NCI-H2171 (cell line): Measurements from ENCODE around the gene ACOT9.
"Not testable (repeated sequence)": the region's sequence is repeated elsewhere in the genome, so short reads cannot be mapped to it uniquely, and the experiment has no call there.

ENCODE experiments used
- DNase-seq: peaks from one replicate; lab custom pipeline; 2025; lab: John Stamatoyannopoulos, UW

ACOT9 gene

DNA sequence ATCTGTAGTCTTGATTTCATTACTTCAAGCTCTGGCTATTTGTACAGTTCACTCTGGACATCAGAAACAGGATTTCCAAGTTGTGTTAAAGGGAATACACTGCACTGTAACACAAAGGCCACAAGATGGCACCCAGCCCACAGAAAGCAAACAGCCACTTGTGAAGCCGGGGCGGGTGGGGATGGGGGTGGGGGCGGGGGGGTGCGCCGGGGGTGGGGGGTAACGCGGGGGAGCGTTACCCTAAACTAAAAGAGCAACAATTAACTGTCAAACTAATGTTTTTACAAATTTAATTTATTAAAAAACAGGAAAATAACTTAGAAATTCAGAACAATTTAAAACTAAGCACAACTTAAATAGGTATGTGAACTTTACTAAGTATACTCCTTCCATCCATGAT, 48.5 kb downstream of the ACOT9 start:
- DNase-seq: peak; percentile 4

DNA sequence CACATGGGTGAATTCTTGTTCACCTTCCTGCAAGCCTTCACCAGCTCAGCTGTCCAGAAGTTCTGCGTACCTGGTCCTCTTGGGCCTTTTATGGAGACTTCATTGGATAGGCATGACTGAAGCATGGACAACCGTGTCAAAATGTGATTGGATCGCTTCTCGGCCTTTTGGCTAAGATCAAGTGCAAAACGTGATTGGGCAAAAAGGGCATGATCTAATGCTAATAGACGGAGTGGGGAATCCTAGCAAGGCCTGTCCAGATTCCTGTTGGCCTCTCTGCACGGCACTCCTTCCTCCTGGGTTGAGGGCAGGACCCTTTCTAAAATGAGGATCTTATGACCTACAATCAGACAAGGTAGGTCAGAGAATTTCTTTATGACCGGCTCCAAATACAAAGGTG, 50.9 kb downstream of the ACOT9 start:
- DNase-seq: no peak

DNA sequence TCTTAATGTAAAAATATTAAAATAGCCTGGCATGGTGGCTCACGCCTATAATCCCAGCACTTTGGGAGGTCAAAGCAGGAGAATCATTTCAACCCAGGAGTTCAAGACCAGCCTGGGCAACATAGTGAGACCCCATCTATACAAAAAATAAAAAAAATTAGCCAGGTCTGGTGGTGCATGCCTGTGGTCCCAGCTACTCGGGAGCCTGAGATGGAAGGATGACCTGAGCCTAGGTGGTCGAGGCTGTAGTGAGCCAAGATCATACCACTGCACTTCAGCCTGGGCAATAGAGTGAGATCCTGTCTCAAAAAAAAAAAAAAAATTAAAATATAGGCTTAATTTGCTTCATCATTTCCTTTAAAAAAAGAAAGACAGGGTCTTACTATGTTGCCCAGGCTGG, 66.6 kb downstream of the ACOT9 start:
- not testable (repeated sequence) for DNase-seq

DNA sequence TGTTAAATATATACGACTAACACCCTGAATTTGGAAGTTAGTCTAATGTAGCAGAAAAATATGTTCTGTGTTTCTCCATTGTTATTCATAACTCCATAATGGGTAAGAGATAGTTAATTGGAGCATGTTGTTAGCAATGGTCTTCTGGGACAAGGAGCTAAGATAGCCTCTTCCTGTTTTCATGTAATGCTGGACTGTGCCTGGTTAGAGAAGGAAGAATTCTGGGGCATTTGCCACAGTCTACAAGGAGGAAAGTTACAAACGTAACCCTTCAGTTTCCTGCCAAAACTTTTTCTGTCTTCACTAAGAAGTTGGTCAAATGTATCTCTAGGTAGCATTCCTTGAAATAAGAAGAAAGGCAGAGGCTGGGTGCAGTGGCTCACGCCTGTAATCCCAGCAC, 70.0 kb downstream of the ACOT9 start:
- no peak for DNase-seq

DNA sequence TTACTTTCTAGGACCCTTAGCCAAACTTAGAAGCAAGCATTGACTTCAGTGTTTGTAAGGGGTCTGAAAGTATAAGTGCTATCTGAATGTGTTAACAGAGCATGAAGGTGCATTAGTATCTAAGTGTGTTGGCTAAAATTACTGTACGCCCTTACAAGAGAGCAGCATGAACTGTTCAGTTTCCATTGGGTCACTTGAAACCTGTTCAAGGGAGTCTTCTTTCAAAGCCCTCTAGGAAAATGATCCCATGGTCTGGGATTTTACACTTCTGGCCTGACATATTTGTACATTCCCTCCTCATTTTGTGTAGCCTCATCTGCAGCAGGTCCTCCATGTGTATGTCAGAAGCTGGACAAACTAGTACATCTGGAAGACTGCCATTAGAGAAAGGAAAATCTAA, 72.5 kb downstream of the ACOT9 start:
- no peak for DNase-seq

DNA sequence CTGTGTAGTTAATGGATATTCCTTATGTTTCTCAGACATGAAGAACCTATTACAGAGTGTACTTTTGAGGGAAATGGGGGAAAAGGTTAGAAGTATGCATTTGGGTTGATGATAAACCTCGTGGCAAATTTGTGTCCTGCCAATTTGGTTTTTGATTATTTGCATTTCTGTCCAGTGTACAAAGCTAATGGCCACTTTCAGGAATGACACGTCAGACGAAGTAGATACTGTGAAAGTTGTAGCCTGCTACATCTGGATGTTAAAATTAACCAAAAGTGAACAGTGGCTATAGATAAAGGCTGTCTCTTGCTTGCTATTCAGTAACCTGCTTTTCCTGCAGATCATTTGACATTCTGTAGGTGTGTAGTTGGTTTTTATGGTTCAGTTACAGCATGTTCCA, 74.7 kb downstream of the ACOT9 start:
- DNase-seq: no peak

DNA sequence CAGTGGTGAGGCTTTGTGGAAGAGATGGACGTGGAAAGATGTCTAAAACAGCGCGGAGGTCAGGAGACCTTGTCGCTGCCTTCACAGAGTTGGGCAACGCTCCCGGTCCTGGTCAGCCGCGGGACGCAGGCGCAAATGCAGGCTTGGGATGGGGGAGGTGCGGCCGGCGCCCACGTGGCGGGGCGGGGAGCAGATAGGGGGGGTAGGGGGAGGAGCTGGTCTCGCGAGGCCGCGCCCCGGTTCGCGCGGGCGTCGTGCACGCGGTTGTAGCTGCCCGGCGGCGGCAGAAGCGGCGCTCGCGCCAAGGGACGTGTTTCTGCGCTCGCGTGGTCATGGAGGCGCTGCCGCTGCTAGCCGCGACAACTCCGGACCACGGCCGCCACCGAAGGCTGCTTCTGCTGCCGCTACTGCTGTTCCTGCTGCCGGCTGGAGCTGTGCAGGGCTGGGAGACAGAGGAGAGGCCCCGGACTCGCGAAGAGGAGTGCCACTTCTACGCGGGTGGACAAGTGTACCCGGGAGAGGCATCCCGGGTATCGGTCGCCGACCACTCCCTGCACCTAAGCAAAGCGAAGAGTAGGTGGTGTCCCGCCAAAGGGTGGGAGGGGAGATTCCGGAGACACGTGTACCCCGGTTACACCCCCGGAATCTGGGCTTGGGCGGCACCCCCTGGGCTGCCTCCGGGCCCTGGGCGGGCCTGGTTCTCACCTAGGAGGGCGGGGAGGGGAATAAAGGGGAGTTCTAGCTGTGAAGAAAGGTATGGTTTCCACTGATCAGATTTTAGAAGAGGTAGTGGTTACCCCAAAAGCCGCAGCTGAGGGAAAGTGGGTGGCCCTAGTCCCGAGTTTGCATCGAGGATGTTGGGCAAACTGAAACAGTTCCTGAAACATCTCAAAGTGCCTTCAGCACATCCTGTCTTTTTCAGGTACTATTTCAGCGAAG, 75.6 kb downstream of the ACOT9 start, which contains the start of gene PRDX4:
Gene PRDX4, plus strand, starts transcription at position 255 of the 939 bp plus-strand sequence. Its CDS starts 78 bp downstream, at position 333.
- peak; percentile 65 for DNase-seq

DNA sequence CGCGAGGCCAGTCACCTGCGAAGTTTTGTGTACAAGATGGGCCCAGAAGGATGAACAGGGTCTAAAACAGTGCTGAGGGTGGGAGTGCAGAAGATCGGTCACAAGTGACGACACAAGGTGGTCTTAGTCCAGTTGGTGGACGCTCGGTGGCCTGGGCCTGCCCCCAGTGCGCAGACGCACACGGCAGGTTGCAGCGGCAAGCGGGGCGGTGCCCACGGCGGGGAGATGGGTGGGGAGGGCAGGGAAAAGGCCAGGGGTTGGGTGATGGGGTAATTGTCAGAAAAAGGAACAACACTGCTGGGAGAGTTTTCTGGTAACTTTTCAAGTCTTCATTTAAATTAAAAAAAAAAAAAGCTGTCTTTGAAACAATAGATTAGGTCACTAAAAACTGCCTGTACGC, 76.8 kb downstream of the ACOT9 start:
- DNase-seq: no peak

DNA sequence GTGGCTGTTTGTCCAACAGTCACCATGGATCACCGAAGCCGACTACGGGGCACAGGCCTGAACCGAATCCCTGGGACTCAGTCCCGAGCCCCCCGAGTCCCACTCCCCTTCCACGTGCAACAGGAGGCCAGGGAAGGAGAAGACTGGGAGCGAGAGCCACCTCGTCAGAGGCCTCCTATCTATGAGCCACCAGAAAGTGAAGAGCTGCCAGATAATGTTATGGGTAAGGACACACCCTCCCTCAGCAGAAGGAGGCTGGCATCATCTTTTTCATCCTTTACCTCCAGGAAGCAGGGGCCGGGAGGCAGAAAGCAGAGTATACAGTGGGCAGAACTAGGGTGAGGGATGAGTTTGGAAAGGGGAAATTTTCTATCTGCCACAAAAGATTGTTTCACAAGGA, 78.6 kb downstream of the ACOT9 start:
- no peak for DNase-seq

DNA sequence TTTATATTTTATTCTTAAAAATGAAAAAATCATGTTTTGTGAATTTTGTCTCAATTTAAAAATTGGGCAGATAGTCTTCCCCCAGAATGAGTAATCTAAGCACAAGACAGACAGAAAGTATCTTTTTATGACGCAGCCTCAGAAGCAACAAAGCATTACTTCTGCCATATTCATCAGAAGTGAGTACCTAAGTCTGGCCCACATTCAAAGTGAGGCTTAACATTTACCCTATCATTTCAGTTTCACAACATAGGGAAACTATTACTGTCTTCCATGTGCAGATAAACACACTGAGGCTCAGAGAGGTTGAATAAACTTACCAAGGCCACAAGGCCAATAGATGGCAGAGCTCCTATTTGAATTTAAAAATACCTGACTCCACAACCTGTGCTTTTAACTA, 80.2 kb downstream of the ACOT9 start:
- DNase-seq: no peak

DNA sequence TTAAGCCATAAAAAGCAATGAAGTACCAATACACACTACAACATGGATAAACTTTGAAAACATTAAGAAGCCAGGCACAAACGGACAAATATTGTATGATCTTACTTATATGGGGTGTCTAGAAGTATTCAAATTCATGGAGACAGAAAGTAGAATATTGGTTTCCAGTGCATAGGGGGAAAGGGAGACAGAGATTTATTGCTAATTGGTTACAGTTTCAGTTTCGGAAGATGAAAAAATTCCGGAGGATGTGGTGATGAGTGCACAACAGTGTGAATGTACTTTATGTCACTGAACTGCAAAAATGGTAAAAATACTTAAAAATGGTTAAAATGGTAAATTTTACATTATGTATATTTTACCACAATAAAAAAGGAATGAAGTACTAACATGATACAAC, 80.9 kb downstream of the ACOT9 start:
- no peak for DNase-seq

DNA sequence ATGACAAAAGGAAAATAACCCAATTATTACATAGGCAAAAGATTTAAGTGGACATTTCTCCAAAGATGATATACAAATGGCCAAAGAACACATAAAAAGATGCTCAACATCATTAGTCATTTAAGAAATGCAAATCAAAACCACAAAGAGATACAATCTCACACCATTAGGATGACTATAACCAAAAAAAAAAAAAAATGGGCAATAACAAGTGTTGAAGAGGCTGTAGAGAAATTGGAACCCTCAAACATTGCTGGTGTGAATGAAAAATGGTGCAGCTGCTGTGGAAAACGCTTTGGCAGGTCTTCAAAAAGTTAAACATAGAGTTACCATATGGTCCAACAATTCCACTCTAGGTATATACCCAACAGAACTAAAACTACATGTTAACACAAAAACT, 81.4 kb downstream of the ACOT9 start:
- peak; percentile 17 for DNase-seq

DNA sequence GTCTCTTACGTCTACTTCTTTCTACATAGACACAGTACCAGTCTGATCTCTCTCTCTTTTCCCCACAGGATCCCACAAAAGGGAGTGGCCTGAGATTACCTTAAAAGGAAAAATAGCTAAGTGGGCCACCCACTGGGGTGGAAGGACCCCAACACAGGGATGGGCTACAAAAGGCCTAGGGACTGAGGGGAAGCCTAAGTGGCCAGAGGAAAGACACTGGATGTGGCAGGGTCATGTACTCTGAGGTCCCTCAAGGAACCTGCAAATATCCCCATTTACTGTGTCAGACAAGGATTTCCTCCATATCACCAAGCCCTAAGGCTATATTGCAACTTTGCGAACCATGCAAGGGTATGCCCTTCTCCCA, 82.3 kb downstream of the ACOT9 start:
- no peak for DNase-seq

DNA sequence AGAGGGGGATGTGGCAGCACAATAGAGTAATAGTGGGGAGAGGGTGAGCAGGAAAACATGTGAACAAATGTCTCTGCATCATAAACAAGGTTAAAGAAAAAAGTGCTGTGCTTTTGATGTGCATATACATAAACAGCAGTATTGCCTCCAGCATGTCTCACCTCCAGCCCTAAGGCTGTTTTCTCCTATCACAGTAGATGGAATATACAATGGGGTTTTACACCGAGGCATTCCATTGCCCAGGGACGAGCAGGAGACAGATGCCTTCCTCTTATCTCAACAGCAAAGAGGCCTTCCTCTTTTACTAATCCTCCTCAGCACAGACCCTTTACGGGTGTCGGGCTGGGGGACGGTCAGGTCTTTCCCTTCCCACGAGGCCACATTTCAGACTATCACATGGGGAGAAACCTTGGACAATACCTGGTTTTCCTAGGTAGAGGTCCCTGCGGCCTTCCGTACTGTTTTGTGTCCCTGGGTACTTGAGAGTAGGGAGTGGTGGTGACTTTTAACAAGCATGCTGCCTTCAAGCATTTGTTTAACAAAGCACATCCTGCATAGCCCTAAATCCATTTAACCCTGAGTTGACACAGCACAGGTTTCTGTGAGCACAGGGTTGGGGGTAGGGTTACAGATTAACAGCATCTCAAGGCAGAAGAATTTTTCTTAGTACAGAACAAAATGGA, 82.9 kb downstream of the ACOT9 start:
- not testable (repeated sequence) for DNase-seq

DNA sequence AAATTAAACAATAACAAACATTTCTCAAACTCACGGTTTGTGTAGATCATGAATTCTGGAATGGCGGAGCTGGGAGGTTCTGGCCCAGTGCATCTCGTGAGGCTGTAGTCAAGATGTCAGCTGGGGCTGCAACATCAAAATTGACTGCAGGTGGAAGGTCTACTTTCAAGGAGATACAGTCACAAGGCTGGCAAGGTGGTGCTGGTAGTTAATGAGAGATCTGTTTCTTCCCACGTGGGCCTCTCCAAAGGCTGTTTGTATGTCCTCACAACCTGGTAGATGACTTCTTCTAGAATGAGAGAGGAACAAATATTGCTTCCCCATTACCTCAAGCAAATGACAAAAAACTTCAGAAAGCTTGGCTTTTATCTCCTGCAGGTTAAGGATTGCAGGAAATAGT, 83.7 kb downstream of the ACOT9 start:
- DNase-seq: no peak

DNA sequence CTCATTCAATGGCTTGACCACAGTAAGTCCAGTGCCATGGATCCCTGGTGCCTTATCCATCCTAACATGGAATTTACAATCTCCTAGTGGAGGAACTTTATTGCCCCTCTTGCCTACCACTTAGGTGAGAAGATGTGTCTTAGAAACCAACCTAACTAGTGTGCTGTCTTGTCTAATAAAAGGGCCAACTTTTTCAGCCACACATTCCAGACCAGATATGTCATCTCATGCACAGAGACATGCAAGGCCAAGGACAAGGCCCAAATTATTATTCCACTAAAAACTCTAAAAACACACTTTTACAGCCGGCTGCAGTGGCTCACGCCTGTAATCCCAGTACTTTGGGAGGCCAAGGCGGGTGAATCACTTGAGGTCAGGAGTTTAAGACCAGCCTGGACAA, 86.4 kb downstream of the ACOT9 start:
- no peak for DNase-seq

DNA sequence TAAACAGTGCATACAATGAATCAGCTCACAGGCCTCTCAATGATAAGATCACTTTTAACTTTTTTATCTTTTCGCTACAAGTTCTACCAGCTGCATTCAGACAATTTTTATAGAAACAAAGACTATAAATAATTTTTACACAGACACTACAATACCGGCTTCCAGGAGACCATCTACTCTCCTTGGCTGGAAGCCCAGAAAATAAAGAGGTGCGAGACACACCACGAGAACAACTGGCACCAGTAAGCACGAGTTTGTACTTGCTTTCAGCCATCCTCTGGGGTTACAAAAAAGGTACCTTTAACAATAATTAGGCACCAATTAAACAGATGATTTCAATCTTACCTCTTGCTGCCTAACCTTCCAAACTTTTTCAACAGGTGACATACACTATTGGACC, 87.0 kb downstream of the ACOT9 start:
- peak; percentile 6 for DNase-seq
